Testis (tissue), 2 donors: Measurements from ENCODE around the gene POU5F2.

Experiments used
- CTCF ChIP-seq, 3 experiments: fragments of 450-650 bp in 2 of 3; fragments of 200-600 bp in 1 of 3; sonication (generic) in 1 of 3; IDR thresholded peaks; one replicate each; pipeline ENCODE4 v1.5.1; 2016 to 2019; ENCODE audit warnings: antibody characterized with exemption in 3 of 3, mild to moderate bottlenecking in 2 of 3, moderate library complexity in 1 of 3
- POLR2A ChIP-seq: fragments of 450-650 bp; IDR thresholded peaks from one replicate; pipeline ENCODE4 v1.6.1; 2017; ENCODE audit warnings: antibody characterized with exemption, mild to moderate bottlenecking, moderate library complexity

GRCh38 chr5:93748875-93749397 lies 7.5 kb upstream of the POU5F2 start:
- TF ChIP-seq CTCF (IDR thresholded peaks at IDR 0.05) (no peak), POLR2A (no peak)
